Loucy (cell line): ENCODE results near the gene CYTH3.

Experiments
- CTCF ChIP-seq: fragments of 200-600 bp; sonication (generic); conservative IDR thresholded peaks from 2 replicates; pipeline ENCODE4 v1.5.1; 2014; ENCODE audit warnings: mild to moderate bottlenecking, antibody characterized with exemption, low read length
- EZH2phosphoT487 ChIP-seq: fragments of 200-600 bp; IDR thresholded peaks from 2 replicates; pipeline ENCODE4 v1.6.1; 2018; ENCODE audit warnings: antibody characterized with exemption, mild to moderate bottlenecking, moderate library complexity, borderline replicate concordance

- TF ChIP-seq CTCF: no peak
- TF ChIP-seq EZH2phosphoT487: no peak
Measured at GRCh38 chr7:6226194-6226799, 46.1 kb downstream of the CYTH3 start.
